Measurements from ENCODE around the gene RFTN2. TPM values are rescaled to one million over a fixed set of nuclear protein-coding genes. Genes with fewer than 3 reads are reported as not detected.
A peak's percentile ranks its signal among the peaks of the same experiment; 100 is the strongest.

Gene RFTN2
- total and polyA plus RNA-seq, 2 of the 13 experiments (the other 11 are each of a cell fraction or from before 2014, with no cell fraction given): not detected

- peak; percentile 94 for TF ChIP-seq FOSL2 (CRISPR knock-in tag; IDR thresholded peaks at IDR 0.05)
- peak; percentile 98 to 99 for TF ChIP-seq EP300 (IDR thresholded peaks at IDR 0.05; ENCODE audit: low read depth in 2 of 2, low read length in 2 of 2)
- peak; percentile 98 for TF ChIP-seq EP300 (CRISPR knock-in tag; IDR thresholded peaks at IDR 0.05; ENCODE audit: borderline replicate concordance)
- TF ChIP-seq GZF1 (CRISPR knock-in tag; IDR thresholded peaks at IDR 0.05): no peak
- TF ChIP-seq HIC2 (CRISPR knock-in tag; IDR thresholded peaks at IDR 0.05; ENCODE audit: low read depth): 0 out of 2 replicates have a peak, but pooled peaks have one; percentile 67
- peak in 1 of 2 experiments; percentile 99; a peak in 2 of 4 replicates for TF ChIP-seq KLF16 (CRISPR knock-in tag; IDR thresholded peaks at IDR 0.05)
- TF ChIP-seq ZNF510 (CRISPR knock-in tag; IDR thresholded peaks at IDR 0.05; ENCODE audit: low read depth): 0 out of 2 replicates have a peak, but pooled peaks have one; percentile 62
- TF ChIP-seq PRPF4 (IDR thresholded peaks at IDR 0.05; ENCODE audit: low read depth, low read length, poor library complexity, severe bottlenecking): no peak
- TF ChIP-seq HNRNPL (IDR thresholded peaks at IDR 0.05; ENCODE audit: low read depth, low read length): no peak
- TF ChIP-seq REXO4 (CRISPR knock-in tag; IDR thresholded peaks at IDR 0.05; ENCODE audit: borderline replicate concordance): no peak
- no peak for TF ChIP-seq ZNF567 (CRISPR knock-in tag; IDR thresholded peaks at IDR 0.05; ENCODE audit: borderline replicate concordance)
- TF ChIP-seq ZBTB46 (CRISPR knock-in tag; IDR thresholded peaks at IDR 0.05; ENCODE audit: borderline replicate concordance): no peak
- TF ChIP-seq ZNF407 (CRISPR knock-in tag; IDR thresholded peaks at IDR 0.05; ENCODE audit: not compliant biosample characterization): no peak
- peak; percentile 73 for TF ChIP-seq TCF7L2 (IDR thresholded peaks at IDR 0.05; ENCODE audit: low read depth, low read length)
- no peak for TF ChIP-seq PREB (CRISPR knock-in tag; IDR thresholded peaks at IDR 0.05)
- no peak for TF ChIP-seq ZNF773 (CRISPR knock-in tag; IDR thresholded peaks at IDR 0.05; ENCODE audit: borderline replicate concordance)
- no peak for TF ChIP-seq FOXM1 (CRISPR knock-in tag; IDR thresholded peaks at IDR 0.05)
These were observed 61.8 kb downstream of the RFTN2 start (continued) for GRCh38 chr2:197613509-197613987.

Measured in HepG2 (cell line).